ENCODE results near the gene EHMT1. TPM values are rescaled to one million over a fixed set of nuclear protein-coding genes. Genes with fewer than 3 reads are reported as not detected.

EHMT1 gene
- total RNA-seq, 2 donors from 2014 or later = 106 to 108 TPM

- Mint-ChIP-seq H3K27me3 (no peaks in the 10 kb centered on the region), H3K27ac (no peak overlapping the region), H3K4me3 (no peak overlapping the region), H3K36me3 (ENCODE audit: low read depth) (no peaks in the 10 kb centered on the region), H3K4me1 (peaks cover 36% of the 10 kb centered on the region)
- ATAC-seq = no peak
- no peak for DNase-seq
- H3K9me3 ChIP-seq (ENCODE audit: control insufficient read depth, low read length, poor library complexity, severe bottlenecking) = no peaks in the 10 kb centered on the region
Measured at GRCh38 chr9:137631345-137632229, 12.8 kb downstream of the EHMT1 start.

GRCh38 chr9:137632230-137633161 lies 13.7 kb downstream of the EHMT1 start:
- no peaks in the 10 kb centered on the region for H3K27me3 Mint-ChIP-seq
- peaks cover 37% of the 10 kb centered on the region for H3K4me1 Mint-ChIP-seq
- ATAC-seq (no peak), DNase-seq (no peak)
- H3K27ac Mint-ChIP-seq = peak overlapping the region; percentile 87
- H3K4me3 Mint-ChIP-seq = no peak overlapping the region
- H3K36me3 Mint-ChIP-seq (ENCODE audit: low read depth) = no peaks in the 10 kb centered on the region
- no peaks in the 10 kb centered on the region for H3K9me3 ChIP-seq (ENCODE audit: control insufficient read depth, low read length, poor library complexity, severe bottlenecking)

DNA sequence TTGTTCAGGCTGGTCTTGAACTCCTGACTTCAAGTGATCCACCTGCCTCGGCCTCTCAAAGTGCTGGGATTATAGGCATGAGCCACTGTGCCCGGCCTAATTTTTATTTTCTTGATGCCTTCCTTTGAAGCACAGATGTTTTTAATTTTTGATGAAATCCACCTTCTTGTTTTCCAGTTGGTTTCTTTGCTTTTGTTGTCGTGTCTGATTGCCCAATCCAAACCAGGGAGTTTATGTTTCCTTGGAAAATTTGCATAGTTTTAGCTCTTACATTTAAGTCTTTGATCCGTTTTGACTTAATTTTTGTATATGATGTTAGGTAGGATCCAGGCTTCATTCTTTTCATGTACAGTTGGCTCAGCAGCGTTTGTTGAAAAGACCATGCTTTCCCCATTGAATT lies 15.2 kb downstream of the EHMT1 start:
- no peak overlapping the region for H3K4me3 Mint-ChIP-seq
- DNase-seq (no peak), ATAC-seq (no peak)
- H3K9me3 ChIP-seq (ENCODE audit: control insufficient read depth, low read length, poor library complexity, severe bottlenecking) = no peaks in the 10 kb centered on the region
- H3K27ac Mint-ChIP-seq = peak overlapping the region; percentile 54
- H3K27me3 Mint-ChIP-seq = no peaks in the 10 kb centered on the region
- peaks cover 32% of the 10 kb centered on the region for H3K4me1 Mint-ChIP-seq
- no peaks in the 10 kb centered on the region for H3K36me3 Mint-ChIP-seq (ENCODE audit: low read depth)

DNA sequence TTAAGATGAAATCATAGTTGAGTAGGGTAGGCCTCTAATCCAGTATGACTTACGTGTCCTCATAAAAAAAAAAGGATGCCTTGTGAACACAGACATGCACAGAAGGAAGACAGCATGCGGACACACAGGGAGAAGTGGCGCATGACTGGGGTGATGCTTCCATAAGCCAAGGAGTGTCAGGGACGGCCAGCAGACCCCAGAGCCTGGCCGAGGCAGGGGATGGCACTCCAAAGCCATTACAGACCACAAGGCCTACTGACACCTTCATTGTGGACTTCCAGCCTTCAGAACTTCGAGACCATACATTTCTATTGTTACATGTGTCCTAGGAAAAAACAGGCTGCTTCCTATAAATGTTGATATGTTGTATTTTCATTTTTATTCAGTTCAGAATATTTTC lies 19.9 kb downstream of the EHMT1 start:
- H3K27ac Mint-ChIP-seq = peak overlapping the region; percentile 97
- H3K36me3 Mint-ChIP-seq (ENCODE audit: low read depth) = peaks cover 13% of the 10 kb centered on the region
- DNase-seq = no peak
- no peaks in the 10 kb centered on the region for H3K27me3 Mint-ChIP-seq
- H3K9me3 ChIP-seq (ENCODE audit: control insufficient read depth, low read length, poor library complexity, severe bottlenecking) = no peaks in the 10 kb centered on the region
- peak overlapping the region; percentile 89 for H3K4me3 Mint-ChIP-seq
- no peak for ATAC-seq
- peaks cover 39% of the 10 kb centered on the region for H3K4me1 Mint-ChIP-seq

- Mint-ChIP-seq H3K4me1 (peaks cover 39% of the 10 kb centered on the region), H3K4me3 (peak overlapping the region; percentile 89)
- ATAC-seq = peak; percentile 85
Measured at GRCh38 chr9:137639303-137640051, 20.7 kb downstream of the EHMT1 start.

GRCh38 chr9:137640862-137641261 lies 22.1 kb downstream of the EHMT1 start:
- H3K9me3 ChIP-seq (ENCODE audit: control insufficient read depth, low read length, poor library complexity, severe bottlenecking) = no peaks in the 10 kb centered on the region
- H3K4me1 Mint-ChIP-seq = peaks cover 41% of the 10 kb centered on the region
- peaks cover 14% of the 10 kb centered on the region for H3K36me3 Mint-ChIP-seq (ENCODE audit: low read depth)
- H3K27me3 Mint-ChIP-seq = no peaks in the 10 kb centered on the region
- peak overlapping the region; percentile 97 for H3K27ac Mint-ChIP-seq
- no peak overlapping the region for H3K4me3 Mint-ChIP-seq
- ATAC-seq = no peak
- DNase-seq = no peak

More at GRCh38 chr9:137639303-137640051, 20.7 kb downstream of the EHMT1 start:
- no peak for DNase-seq
- Mint-ChIP-seq H3K36me3 (ENCODE audit: low read depth) (peaks cover 14% of the 10 kb centered on the region), H3K27me3 (no peaks in the 10 kb centered on the region), H3K27ac (peak overlapping the region; percentile 97)
- H3K9me3 ChIP-seq (ENCODE audit: control insufficient read depth, low read length, poor library complexity, severe bottlenecking) = no peaks in the 10 kb centered on the region

DNA sequence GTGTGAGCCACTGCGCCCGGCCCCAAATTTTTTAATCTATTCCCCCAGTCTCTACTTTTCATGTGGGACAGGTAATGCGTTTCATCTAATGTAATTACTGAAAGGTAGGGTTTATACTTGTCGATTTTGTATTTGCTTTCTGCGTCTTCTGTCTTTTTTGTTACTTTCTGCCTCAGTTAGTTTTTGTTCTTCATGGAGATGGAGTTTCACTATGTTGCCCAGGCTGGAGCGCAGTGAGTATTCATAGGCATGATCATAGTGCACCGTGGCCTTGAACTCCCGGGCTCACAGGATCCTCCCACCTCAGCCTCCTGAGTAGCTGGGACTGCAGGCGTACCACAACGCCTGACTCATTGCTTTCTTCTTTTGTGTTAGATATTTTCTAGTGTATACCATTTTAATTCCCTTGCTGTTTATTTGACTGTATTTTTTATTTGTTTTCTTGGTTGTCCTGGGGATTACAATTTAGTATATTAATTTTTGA lies 23.4 kb downstream of the EHMT1 start:
- Mint-ChIP-seq H3K36me3 (ENCODE audit: low read depth) (peaks cover 14% of the 10 kb centered on the region), H3K4me1 (peaks cover 43% of the 10 kb centered on the region), H3K4me3 (no peak overlapping the region), H3K27ac (peak overlapping the region; percentile 83), H3K27me3 (no peaks in the 10 kb centered on the region)
- no peaks in the 10 kb centered on the region for H3K9me3 ChIP-seq (ENCODE audit: control insufficient read depth, low read length, poor library complexity, severe bottlenecking)
- ATAC-seq = no peak
- no peak for DNase-seq

- peak overlapping the region; percentile 83 for H3K27ac Mint-ChIP-seq
- ATAC-seq (no peak), DNase-seq (no peak)
- H3K9me3 ChIP-seq (ENCODE audit: control insufficient read depth, low read length, poor library complexity, severe bottlenecking) = no peaks in the 10 kb centered on the region
- H3K36me3 Mint-ChIP-seq (ENCODE audit: low read depth) = peaks cover 16% of the 10 kb centered on the region
- H3K27me3 Mint-ChIP-seq = no peaks in the 10 kb centered on the region
- no peak overlapping the region for H3K4me3 Mint-ChIP-seq
- peaks cover 48% of the 10 kb centered on the region for H3K4me1 Mint-ChIP-seq
Measured at GRCh38 chr9:137642892-137643291, 24.1 kb downstream of the EHMT1 start.

- Mint-ChIP-seq H3K4me3 (no peak overlapping the region), H3K27me3 (no peaks in the 10 kb centered on the region), H3K27ac (peak overlapping the region; percentile 56), H3K36me3 (ENCODE audit: low read depth) (peaks cover 16% of the 10 kb centered on the region), H3K4me1 (peaks cover 45% of the 10 kb centered on the region)
- H3K9me3 ChIP-seq (ENCODE audit: control insufficient read depth, low read length, poor library complexity, severe bottlenecking) = no peaks in the 10 kb centered on the region
- ATAC-seq (no peak), DNase-seq (no peak)
Measured at GRCh38 chr9:137643921-137644320, 25.1 kb downstream of the EHMT1 start.

- ATAC-seq (no peak), DNase-seq (no peak)
- no peak overlapping the region for H3K4me3 Mint-ChIP-seq
- H3K36me3 Mint-ChIP-seq (ENCODE audit: low read depth) = peaks cover 19% of the 10 kb centered on the region
- H3K27ac Mint-ChIP-seq = peak overlapping the region; percentile 29
- peaks cover 40% of the 10 kb centered on the region for H3K4me1 Mint-ChIP-seq
- no peaks in the 10 kb centered on the region for H3K27me3 Mint-ChIP-seq
- H3K9me3 ChIP-seq (ENCODE audit: control insufficient read depth, low read length, poor library complexity, severe bottlenecking) = no peaks in the 10 kb centered on the region
Measured at GRCh38 chr9:137645211-137645610, 26.4 kb downstream of the EHMT1 start.

GRCh38 chr9:137646341-137646740 lies 27.5 kb downstream of the EHMT1 start:
- peaks cover 38% of the 10 kb centered on the region for H3K4me1 Mint-ChIP-seq
- DNase-seq = no peak
- no peak for ATAC-seq
- no peak overlapping the region for H3K4me3 Mint-ChIP-seq
- peak overlapping the region; percentile 29 for H3K27ac Mint-ChIP-seq
- no peaks in the 10 kb centered on the region for H3K9me3 ChIP-seq (ENCODE audit: control insufficient read depth, low read length, poor library complexity, severe bottlenecking)
- H3K36me3 Mint-ChIP-seq (ENCODE audit: low read depth) = peaks cover 13% of the 10 kb centered on the region
- H3K27me3 Mint-ChIP-seq = no peaks in the 10 kb centered on the region

DNA sequence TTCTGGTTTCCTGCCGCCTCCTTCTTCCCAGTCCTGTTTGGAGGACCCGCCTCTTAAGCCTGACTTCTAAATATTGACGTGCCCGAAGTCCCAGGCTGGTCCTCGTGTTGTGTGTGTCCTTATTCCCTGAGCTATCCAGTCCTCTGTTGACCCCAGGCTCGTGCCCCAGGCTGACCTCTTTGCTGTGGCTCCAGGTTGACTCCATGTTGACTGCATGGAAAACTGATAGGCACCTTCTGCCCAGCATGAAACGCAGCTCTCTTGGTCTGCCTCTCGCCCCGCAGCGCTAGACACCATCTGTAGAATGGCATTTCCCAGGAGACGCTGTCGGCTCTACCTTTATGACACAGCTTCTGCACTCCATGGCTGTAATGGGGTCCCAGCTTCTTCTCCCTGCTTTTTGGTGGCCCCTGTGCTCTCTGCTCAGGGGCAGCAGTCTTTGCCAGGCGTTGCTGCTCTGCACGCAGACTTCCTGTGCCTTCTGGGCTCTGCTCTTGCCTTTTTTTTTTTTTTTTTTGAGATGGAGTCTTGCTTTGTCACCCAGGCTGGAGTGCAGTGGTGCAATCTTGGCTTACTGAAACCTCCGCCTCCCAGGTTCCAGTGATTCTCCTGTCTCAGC lies 28.4 kb downstream of the EHMT1 start:
- Mint-ChIP-seq H3K4me1 (peaks cover 37% of the 10 kb centered on the region), H3K4me3 (peak overlapping the region; percentile 53), H3K27ac (peak overlapping the region; percentile 11), H3K27me3 (no peaks in the 10 kb centered on the region), H3K36me3 (ENCODE audit: low read depth) (peaks cover 8% of the 10 kb centered on the region)
- ATAC-seq = no peak
- no peaks in the 10 kb centered on the region for H3K9me3 ChIP-seq (ENCODE audit: control insufficient read depth, low read length, poor library complexity, severe bottlenecking)
- no peak for DNase-seq
